GM12801 (cell line): ENCODE measurements around the gene SAMD11.

Experiments used
- TF ChIP-seq, protein P1 (sequence below): IDR thresholded peaks from one replicate; pipeline ENCODE4 v1.5.1; 2011; ENCODE audit warnings: control low read depth; ENCODE audit not compliant: insufficient read length; ENCODE audit errors: extremely low read depth

The SAMD11 gene

DNA sequence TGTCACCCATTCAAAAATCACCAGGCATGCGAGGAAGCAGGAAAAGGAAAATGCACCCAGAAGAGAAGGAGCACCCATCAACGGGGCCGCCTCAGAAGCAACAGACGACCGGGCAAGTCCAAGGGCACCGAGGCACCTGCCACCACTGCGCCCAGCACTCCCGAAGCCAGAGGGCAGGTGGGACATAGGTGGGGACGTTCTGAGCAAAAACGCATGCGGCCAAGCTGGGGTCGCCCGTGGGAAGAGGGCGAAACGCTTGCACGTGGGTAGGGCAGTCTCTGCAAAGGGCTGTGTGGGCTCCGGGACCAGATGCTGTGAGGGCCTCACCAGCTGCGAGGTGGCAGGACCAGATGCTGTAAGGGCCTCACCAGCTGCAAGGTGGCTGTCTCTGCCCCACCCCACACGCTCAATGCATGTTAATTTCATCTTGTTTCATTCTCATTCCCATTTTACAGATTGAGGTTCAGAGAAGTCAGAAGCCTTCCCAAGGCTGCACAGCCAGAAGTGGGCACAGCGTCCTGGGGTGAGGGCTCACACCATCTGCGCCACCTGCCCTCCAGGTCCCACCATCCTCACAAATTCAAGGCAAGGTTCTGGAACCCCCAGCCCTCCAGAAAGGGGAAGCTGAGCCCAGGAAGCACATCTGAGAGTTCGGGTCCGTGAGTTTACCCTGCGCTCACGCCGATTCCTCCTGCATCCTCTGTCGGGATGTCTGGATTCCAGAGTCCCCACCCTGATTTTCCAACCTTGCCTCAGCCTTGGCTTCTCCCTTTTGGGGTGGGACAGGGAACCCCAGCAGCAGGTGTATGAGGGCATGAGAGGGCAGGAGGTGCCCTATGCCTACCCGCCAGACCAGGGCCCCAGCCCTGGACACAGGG lies 8.2 kb upstream of the SAMD11 start:
- TF ChIP-seq, protein P1, sequence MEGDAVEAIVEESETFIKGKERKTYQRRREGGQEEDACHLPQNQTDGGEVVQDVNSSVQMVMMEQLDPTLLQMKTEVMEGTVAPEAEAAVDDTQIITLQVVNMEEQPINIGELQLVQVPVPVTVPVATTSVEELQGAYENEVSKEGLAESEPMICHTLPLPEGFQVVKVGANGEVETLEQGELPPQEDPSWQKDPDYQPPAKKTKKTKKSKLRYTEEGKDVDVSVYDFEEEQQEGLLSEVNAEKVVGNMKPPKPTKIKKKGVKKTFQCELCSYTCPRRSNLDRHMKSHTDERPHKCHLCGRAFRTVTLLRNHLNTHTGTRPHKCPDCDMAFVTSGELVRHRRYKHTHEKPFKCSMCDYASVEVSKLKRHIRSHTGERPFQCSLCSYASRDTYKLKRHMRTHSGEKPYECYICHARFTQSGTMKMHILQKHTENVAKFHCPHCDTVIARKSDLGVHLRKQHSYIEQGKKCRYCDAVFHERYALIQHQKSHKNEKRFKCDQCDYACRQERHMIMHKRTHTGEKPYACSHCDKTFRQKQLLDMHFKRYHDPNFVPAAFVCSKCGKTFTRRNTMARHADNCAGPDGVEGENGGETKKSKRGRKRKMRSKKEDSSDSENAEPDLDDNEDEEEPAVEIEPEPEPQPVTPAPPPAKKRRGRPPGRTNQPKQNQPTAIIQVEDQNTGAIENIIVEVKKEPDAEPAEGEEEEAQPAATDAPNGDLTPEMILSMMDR, result no peak

DNA sequence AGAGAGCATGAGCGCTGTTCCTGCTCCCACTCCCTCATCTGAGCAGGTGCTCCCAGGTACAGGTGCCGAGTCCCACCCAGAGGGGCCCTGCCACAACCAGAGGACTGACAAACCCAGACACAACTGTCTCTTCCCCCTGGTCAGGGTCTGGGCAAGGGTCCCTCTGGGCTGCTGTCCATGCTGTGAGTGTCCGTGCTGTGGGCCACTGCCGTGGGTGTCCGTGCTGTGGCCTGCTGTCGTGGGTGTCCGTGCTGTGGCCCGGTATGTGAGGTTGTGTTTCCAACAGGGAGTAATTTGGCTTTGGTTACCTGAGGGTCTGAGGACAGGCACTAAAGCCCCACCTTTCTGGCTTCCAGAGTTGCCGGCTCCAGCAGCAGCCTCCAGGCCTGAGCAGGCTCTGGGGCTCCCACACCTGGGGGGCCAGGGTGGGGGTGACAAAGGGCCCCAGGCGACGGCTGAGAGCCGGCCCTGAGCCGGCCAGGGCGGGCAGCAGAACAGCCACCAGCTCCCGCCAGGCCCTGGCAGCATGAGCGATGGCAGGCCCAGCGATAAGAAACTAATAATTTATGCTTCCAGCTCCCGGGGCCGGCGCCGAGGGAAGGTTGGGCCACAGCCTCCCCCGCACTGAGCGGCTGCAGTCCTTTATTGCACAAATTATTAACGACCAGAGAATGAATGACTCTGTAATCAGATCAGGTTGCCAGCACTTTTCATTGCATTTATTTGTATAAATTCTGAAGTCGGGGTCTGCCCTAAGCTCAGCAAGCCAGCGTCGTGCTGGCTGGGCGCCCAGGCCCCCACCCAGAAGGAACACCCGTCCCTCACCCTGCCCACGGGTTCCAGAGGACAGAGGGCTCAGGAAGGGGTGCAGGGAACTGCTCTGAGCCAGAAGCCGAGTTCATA lies 7.3 kb upstream of the SAMD11 start:
- TF ChIP-seq, protein P1, result no peak

DNA sequence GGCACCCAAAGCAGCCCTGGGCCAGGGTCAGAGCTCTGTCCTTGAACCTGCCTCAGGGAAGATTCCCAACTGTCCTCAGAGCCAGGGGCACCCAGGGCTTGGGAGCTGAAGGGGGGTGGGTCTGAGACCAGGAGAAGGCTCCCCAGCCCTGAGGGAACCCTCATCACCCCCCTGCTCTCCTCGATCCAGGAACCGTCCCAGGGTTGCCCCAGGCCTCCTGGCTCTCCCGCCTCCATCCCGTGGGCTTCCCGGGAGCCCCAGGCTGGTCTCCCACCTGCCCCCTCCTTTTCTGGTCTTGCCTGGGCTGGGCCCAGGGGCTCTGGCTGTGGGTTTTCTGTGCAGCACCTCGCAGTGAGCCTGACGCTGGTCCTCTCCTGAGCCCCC lies 6.7 kb upstream of the SAMD11 start:
- TF ChIP-seq, protein P1, result no peak

DNA sequence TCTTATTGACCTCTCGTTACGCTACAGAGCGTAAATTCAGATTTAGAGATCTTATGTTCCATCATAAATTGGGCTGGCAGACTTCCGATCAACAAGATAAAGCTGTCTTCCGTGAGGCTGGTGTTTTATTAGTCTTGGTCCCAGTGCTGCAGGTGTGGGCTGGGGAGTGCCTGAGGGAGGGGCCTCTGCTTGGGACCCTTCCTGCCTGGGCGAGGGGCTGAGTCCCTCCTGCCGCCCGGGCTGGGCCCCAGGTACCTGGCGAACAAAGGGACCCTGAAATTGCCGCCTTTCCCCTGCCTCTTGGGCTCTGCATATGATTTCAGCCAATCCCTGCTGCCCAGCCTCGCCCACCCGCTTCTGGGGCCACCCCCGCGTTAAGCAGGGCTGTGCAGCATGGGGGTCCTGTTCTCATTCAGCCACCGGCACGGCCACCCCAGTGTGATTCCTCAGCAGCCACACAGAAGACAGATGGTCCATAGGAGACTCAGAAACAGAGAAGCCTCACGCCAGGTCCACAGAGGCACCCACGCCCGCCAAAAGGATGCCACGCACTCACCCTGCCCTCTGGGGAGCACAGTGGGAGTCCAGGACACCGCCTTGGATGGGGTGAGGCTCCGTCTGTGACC lies 6.1 kb upstream of the SAMD11 start:
- TF ChIP-seq, protein P1, result no peak

DNA sequence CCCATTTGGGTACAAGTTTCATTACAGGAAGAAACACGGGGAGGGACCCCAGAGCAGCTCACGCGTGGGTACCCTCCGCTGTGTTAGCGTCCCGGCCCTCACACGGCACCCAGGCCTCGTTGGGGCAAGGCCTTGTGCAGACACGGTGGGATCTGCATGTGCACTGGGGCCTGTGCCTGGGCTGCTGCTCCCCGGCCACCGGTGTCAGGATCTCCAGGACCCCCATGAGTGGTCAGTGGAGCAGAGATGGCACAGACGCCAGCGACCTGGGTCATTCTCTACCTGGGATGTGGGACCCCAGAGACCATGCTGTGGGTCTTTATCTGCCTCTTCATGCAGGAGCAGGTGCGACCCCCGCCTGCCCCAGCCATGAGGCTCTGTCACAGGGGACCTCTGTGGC lies 5.4 kb upstream of the SAMD11 start:
- TF ChIP-seq, protein P1, result no peak

DNA sequence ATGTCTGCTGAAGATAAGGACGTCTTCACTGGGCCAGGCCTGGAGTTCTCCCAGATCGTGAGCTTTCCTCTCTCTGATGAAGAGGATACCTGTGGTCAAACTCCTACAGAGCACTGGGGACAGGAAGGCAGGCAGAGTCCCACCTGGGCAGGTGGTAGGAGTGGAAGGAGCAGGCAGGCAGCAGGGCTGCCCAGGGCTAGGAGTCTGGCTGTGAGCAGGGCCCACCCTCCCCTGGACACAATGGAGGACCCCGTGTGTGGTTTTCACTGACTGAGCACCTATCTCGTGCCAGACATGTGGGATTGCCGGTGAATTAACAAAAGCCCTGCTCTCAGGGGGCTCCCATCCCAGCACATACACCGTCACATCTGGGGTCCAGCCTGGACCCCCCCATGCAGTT lies 4.9 kb upstream of the SAMD11 start:
- TF ChIP-seq, protein P1, result no peak
